NCI-H2171 treated with DMSO at 0.1 percent for 48 hours (cell line): ENCODE results near the gene MMEL1.
"Not testable (repeated sequence)": the region's sequence is repeated elsewhere in the genome, so short reads cannot be mapped to it uniquely, and the experiment has no call there.

Experiments
- DNase-seq: peaks from one replicate; lab custom pipeline; 2025; lab: John Stamatoyannopoulos, UW

The MMEL1 gene

GRCh38 chr1:2628191-2628932 lies 4.5 kb downstream of the MMEL1 start:
- no peak for DNase-seq

GRCh38 chr1:2627746-2628145 lies 5.1 kb downstream of the MMEL1 start:
- DNase-seq, result no peak

DNA sequence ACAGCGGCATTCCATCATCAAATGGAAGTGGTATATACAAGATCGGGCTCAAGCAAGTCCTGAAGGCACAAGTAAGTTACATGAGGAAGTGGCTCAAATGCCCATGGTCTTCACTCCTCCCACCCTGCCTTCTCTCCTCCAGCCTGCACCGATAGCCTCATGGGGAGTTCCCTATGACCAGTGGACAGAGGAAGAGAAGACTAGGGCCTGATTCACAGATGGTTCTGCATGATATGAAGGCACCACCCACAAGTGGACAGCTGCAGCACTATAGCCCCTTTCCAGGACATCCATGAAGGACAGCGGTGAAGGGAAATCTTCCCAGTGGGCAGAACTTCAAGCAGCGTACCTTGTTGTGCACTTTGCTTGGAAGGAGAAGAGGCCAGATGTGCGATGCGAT lies 7.1 kb downstream of the MMEL1 start:
- not testable (repeated sequence) for DNase-seq

DNA sequence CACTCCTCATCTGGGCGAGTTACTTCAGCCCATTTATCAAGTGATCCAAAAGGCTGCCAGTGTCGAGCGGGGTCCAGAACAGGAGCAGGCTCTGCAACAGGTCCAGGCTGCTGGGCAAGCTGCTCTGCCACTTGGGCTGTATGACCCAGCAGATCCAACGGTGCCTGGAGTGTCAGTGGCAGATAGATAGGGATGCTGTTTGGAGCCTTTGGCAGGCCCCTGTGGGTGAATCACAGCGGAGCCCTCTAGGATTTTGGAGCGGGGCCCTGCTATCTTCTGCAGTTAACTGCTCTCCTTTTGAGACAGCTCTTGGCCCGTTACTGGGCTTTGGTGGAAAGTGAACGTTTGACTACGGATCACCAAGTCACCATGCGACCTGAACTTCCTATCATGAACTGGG lies 7.5 kb downstream of the MMEL1 start:
- no peak for DNase-seq

- DNase-seq, result no peak
These were observed 8.0 kb downstream of the MMEL1 start for GRCh38 chr1:2624735-2625300.

- DNase-seq, result no peak
These were observed 9.1 kb downstream of the MMEL1 start for GRCh38 chr1:2623571-2624337.

- DNase-seq, result peak; percentile 46
These were observed 14.8 kb downstream of the MMEL1 start for GRCh38 chr1:2617971-2618470.

DNA sequence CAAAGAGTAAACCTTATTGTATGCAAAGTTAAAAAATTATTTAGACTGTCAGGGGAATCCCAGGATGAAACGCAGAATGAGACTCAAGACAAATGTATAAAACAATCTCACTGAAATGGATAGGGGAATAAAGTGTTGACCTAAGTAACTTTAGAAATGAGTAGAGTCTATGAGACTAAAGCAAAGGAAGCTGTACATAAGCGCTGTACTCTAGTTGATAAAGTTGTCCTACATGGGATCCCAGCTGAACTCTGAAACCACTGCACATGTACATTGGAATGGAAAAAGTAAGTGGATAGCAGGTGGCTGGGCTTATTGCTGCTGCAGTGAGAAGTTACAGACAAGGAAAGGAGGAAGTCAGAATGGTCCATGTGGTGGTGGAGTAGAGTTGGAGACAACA lies 18.7 kb downstream of the MMEL1 start:
- DNase-seq, result no peak

DNA sequence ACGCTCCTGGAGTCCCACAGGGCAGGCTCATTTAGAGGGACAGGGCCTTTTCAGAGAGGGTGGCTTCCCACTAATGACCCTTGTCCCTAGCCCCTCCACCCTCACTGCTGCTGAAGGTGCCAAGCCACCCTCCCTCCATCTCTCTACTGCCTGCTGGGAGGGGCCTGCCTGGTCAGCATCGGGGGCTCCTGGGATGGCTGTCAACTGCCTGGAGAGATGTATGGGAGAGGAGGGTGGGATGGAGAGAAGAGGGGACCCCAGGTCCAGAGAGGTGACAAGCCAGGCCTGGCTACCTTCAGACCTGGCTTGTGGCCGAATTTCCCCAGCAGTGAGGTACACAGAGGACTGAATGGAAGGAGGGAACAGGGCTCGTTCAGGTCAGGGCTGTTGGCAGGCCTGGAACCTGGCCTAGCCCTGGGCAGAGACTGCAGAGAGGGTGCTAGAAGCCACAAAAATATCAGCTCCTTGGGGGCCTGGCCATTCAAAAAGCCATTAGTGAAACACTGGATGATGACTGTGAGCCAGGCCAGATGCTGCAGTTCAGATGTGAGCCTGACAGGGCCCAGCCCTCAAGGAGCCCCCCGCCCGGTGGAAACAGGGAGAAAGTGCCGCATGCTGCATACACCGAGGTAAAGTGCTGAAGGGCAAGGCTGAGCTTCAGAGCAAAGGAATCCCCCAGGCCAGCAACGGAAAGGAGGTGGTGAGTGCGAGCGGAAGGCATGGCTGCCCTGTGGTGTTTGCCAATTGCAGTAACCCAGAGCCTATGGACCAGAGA lies 20.0 kb downstream of the MMEL1 start:
- DNase-seq, result no peak

DNA sequence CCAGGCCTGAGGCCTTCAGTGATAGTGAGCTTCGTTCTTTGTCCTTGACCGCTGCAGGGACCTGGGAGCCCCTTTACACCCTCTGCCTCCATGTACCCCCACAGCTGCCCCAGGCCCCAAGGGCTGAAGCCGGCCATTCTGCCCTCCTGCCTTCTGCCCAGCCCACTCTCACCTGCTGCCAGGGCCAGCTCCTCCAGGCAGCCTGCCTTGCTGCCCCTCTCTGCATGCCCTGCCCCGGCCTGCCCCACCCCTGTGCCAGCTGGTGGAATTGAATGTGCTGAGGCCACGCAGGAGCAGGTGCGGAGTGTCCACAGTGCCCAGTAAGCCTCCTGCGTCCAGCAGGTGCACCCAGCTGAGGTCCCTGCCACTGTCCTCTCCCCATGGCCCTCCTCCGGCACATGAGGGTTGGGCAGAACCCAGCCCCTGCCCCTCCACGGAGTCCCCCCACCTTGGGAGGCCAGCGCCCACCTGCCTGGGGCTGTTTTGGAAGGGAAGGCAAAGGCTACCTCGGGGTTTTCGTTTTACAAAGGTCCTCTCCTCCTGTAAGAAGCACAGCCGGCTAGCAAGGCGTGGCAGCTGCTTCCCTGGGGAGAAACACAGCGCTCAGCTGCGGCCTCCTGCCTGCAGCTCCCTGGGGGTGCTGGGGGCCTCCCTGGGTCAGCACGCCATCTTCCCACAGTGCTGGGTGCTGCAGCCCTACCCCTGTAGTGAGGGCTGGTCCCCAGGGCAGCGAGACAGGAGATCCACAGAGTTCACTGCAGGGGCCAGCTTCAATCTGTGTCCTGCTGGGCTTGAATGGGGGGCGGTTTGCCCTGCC lies 21.0 kb downstream of the MMEL1 start:
- DNase-seq, result no peak

DNA sequence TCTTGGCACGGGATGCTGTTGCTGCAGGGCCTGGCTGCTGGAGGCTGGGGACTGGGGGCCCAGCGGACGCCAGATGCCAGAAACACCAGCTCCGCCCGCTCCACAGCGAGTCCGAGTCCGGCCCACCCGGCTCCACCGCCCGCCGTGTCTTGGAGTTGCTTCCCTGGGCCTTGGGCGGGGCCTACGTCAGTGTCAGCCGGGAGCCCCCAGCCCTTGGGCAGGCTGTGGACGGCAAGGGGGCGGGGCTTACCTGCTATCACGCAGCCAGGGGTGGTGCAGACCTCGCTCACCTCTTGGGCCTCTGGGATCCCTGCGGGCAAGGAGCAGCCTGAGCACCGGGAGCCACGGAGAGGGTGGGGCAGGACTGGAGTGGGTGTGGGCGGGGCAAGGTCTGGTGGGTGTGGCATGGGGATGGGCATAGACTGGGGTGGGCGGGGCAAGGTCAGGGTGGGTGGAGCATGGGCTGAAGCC lies 21.8 kb downstream of the MMEL1 start:
- DNase-seq, result no peak

DNA sequence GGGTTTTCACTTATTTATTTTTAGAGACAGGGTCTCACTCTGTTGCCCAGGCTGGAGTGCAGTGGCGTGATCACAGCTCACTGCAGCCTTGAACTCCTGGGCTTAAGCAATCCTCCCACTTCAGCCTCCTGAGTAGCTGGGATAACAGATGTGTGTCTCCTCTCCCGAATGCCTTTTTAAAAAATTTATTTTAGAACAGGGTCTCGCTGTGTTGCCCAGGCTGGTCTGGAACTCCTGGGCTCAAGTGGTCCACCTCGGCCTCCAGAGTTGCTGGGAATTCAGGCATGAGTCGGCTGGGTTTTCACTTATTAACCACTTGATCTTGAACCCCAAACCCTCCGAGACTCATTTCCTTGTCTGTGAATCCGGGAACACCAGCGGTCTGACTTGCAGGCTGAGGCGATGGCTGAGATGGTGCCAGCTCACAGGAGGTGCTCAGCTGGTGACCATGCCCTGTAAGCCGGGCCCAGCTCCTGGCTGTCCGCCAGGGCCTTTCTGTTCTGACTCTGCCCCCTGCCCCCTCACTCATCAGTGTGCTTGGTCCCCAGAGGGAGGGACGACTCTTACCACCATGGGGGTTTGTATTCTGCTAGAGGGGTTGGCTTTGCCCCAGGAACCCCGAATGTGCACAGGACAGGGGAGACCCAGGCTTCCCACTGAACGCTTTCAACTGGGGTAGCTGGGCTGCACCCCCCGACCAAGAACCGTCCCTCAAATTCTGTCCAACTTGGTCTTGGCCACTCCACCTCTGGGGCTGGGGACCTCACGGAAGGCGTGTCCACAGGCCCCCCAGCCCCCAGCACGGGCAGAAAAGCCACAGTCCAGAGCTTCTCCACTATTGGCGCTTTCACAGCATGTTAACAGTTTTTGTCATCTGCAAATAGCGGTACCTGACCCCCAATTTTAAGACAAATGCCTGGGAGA lies 22.5 kb downstream of the MMEL1 start:
- no peak for DNase-seq

- no peak for DNase-seq
These were observed 23.3 kb downstream of the MMEL1 start for GRCh38 chr1:2609319-2610035.

DNA sequence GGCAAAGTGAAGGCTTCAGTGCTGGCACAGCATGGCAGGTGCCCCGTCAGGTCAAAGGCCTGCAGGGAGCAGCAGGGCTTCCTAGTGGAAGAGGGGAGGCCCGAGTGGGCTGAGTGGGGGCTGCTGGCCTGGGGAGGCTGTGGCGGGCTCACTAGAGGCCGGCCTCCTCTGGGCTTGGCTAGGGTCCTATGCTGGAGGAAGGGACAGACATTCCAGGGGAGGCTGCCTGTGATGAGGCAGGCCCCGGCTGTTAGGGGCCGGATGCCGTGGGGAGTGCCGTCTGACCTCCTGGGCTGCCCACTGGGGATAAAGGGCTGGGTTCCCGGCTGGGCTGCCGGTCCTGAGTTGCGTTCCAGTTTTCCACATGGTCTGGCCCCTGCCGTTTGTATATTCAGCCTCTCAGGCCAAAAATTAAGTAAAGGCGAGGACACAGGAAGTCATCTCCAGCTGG lies 25.1 kb downstream of the MMEL1 start:
- DNase-seq, result no peak

GRCh38 chr1:2606881-2607621 lies 25.8 kb downstream of the MMEL1 start:
- DNase-seq, result no peak

- no peak for DNase-seq
These were observed 26.4 kb downstream of the MMEL1 start for GRCh38 chr1:2606396-2606880.

DNA sequence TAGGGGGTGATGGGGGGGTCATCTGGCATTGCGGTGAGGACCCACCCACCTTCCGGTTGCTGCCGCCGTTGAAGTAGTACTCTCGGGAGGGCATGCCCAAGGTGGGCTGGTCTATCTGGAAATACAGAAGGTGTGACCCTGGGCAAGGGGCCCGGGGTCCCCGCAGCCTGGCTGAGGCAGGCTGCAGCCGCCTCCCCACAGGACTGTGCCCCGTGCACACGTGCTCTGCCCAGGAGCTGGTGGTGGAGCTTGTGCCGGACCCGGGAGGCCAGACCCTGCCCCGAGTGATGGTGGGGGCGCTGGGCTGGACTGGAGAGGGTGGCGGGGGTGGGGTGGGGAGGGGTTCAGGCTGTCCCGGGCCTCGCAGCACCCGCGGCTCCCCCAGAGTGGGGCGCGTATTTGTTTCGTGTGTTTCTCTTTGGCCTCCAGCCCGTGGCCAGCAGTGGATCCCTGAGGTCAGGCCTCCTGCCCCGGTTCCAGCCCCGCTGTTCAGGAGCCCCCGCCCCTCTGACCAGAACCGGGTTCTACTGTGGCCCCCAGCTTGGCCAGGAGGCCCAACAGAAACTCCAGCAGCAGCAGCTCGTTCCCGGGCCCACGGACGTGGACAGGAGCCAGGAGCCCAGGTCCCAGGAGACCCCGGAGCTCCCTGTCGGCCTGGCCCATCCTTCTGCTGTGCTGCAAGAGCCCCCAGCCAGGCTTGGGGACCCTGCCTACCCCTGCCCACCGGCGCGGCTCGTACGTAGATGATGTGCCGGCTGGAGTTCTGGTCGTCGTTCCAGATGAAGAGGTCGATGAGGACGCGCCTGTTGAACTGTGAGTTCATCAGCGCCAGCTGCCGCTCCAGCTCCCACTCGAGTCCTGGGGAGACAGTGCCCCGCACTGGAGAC lies 27.1 kb downstream of the MMEL1 start:
- DNase-seq, result peak; percentile 26
